OCI-LY7 (cell line): Measurements from ENCODE around the gene OR8D4. TPM values are rescaled to one million over a fixed set of nuclear protein-coding genes. Genes with fewer than 3 reads are reported as not detected.
"Not testable (repeated sequence)": the region's sequence is repeated elsewhere in the genome, so short reads cannot be mapped to it uniquely, and the experiment has no call there.

Source experiments
- BruUV-seq: library from RNA; stranded (reverse); fragments of 400-500 nt; replicated peaks from 2 replicates; lab custom pipeline; 2021; lab: Mats Ljungman, UMichigan
- CTCF ChIA-PET: fragments of 300-600 bp; sonication (Branson Sonifier 250); formaldehyde crosslinking; loops from one replicate; lab custom pipeline; 2022; ENCODE audit warnings: antibody characterized with exemption; ENCODE audit not compliant: unreplicated experiment; lab: Charles Lee
- POLR2A ChIA-PET: fragments of 300-600 bp; sonication (Branson Sonifier 250); formaldehyde crosslinking; loops from one replicate; lab custom pipeline; 2022; ENCODE audit warnings: antibody characterized with exemption; lab: Charles Lee
- DNase-seq: peaks from one replicate; pipeline ENCODE4 v3.0.0-alpha.2; 2015; ENCODE audit warnings: low spot score
- H2AFZ ChIP-seq: fragments of 200-600 bp; sonication (generic), shearing (Covaris generic); 2 replicates; pipeline ENCODE4 v1.6.1; 2014; ENCODE audit warnings: mild to moderate bottlenecking, antibody characterized with exemption, low read length, moderate library complexity
- H3K27ac ChIP-seq: fragments of 200-600 bp; sonication (generic); 2 replicates; pipeline ENCODE4 v1.5.1; 2014; ENCODE audit warnings: mixed run types, low read depth, mild to moderate bottlenecking, moderate library complexity, low read length, inconsistent platforms; ENCODE audit not compliant: poor library complexity, severe bottlenecking
- H3K36me3 ChIP-seq: fragments of 200-600 bp; sonication (generic); 2 replicates; pipeline ENCODE4 v1.6.1; 2014; ENCODE audit warnings: mild to moderate bottlenecking, antibody characterized with exemption, low read length, moderate library complexity, mixed read lengths; ENCODE audit not compliant: insufficient read depth
- H3K4me1 ChIP-seq: fragments of 200-600 bp; sonication (generic); 2 replicates; pipeline ENCODE4 v1.5.1; 2014; ENCODE audit warnings: mild to moderate bottlenecking, low read length; ENCODE audit not compliant: insufficient read depth, poor library complexity, severe bottlenecking
- H3K4me2 ChIP-seq: fragments of 200-600 bp; sonication (generic); 2 replicates; pipeline ENCODE4 v1.6.1; 2014; ENCODE audit warnings: mild to moderate bottlenecking, low read length
- H3K4me3 ChIP-seq: fragments of 200-600 bp; sonication (generic); 2 replicates; pipeline ENCODE4 v1.5.1; 2014; ENCODE audit warnings: mild to moderate bottlenecking, low read depth, low read length; ENCODE audit not compliant: poor library complexity, severe bottlenecking
- H3K79me2 ChIP-seq: fragments of 200-600 bp; sonication (generic); 2 replicates; pipeline ENCODE4 v1.6.1; 2016; ENCODE audit warnings: low read depth, mild to moderate bottlenecking, low read length, moderate library complexity, mixed read lengths; ENCODE audit not compliant: insufficient read depth
- H3K9me2 ChIP-seq: fragments of 200-600 bp; sonication (generic); 2 replicates; pipeline ENCODE4 v1.6.1; 2016; ENCODE audit warnings: mild to moderate bottlenecking, low read length, mixed read lengths; ENCODE audit not compliant: insufficient read depth
- H3K9me3 ChIP-seq: fragments of 200-600 bp; sonication (generic); 2 replicates; pipeline ENCODE4 v1.6.1; 2014; ENCODE audit warnings: mild to moderate bottlenecking, mixed run types, low read length, mixed read lengths
- H4K20me1 ChIP-seq: fragments of 200-600 bp; sonication (generic); 2 replicates; pipeline ENCODE4 v1.6.1; 2014; ENCODE audit warnings: mild to moderate bottlenecking, antibody characterized with exemption, low read length, moderate library complexity, mixed read lengths; ENCODE audit not compliant: insufficient read depth
- EZH2phosphoT487 ChIP-seq: fragments of 200-600 bp; sonication (generic); IDR thresholded peaks from 2 replicates; pipeline ENCODE4 v1.6.1; 2018; ENCODE audit warnings: low read depth, borderline replicate concordance, mild to moderate bottlenecking, mixed run types, antibody characterized with exemption, low read length, moderate library complexity, mixed read lengths
- intact Hi-C: fragments of 100-400 bp; cut with micrococcal nuclease; formaldehyde crosslinking; loops from one replicate; pipeline ENCODE4 v1.10.0; 2022; ENCODE audit not compliant: unreplicated experiment
- total RNA-seq, 2 experiments: library from RNA; depleted of rRNA in 1 of 2; stranded (reverse); fragments of >200 nt in 1 of 2; shearing (Covaris generic) in 1 of 2; gene quantifications; 2 replicates each; pipeline ENCODE4 v1.2.3, GENCODE V29; 2014 to 2022
- TF ChIP-seq, protein P1 (sequence below): fragments of 200-600 bp; sonication (generic); conservative IDR thresholded peaks from 2 replicates; pipeline ENCODE4 v1.5.1; 2014; ENCODE audit warnings: mild to moderate bottlenecking, antibody characterized with exemption, low read length, moderate library complexity, mixed read lengths

OR8D4 gene
- total RNA-seq, 2 experiments from 2014 or later, result not detected

DNA sequence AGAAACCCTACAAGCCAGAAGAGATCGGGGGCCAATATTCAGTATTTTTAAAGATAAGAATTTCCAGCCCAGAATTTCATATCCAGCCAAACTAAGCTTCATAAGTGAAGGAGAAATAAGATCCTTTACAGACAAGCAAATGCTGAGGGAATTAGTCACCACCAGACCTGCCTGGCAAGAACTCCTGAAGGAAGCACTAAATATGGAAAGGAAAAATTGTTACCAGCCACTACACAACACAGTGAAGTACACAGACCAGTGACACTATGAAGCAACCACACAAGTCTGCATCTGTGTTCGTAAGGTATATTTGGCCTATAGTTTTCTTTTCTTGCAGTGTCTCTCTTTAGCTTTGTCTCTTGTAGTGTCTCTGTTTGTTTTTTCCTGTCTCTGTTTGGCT lies 45.5 kb upstream of the OR8D4 start:
- H4K20me1 ChIP-seq, result no peaks in the 10 kb centered on the region
- no peaks in the 10 kb centered on the region for H3K9me3 ChIP-seq
- BruUV-seq, result no TSS peak
- POLR2A ChIA-PET, result no interaction called here
- H3K9me2 ChIP-seq, result no peaks in the 10 kb centered on the region; the same call in 1 of the 2 replicates
- no peaks in the 10 kb centered on the region for H3K79me2 ChIP-seq
- DNase-seq, result no peak
- intact Hi-C loops, result no loop called here
- H3K4me3 ChIP-seq, result no peak overlapping the region
- no peaks in the 10 kb centered on the region for H3K36me3 ChIP-seq
- no peak overlapping the region for H3K4me2 ChIP-seq
- TF ChIP-seq, protein P1, sequence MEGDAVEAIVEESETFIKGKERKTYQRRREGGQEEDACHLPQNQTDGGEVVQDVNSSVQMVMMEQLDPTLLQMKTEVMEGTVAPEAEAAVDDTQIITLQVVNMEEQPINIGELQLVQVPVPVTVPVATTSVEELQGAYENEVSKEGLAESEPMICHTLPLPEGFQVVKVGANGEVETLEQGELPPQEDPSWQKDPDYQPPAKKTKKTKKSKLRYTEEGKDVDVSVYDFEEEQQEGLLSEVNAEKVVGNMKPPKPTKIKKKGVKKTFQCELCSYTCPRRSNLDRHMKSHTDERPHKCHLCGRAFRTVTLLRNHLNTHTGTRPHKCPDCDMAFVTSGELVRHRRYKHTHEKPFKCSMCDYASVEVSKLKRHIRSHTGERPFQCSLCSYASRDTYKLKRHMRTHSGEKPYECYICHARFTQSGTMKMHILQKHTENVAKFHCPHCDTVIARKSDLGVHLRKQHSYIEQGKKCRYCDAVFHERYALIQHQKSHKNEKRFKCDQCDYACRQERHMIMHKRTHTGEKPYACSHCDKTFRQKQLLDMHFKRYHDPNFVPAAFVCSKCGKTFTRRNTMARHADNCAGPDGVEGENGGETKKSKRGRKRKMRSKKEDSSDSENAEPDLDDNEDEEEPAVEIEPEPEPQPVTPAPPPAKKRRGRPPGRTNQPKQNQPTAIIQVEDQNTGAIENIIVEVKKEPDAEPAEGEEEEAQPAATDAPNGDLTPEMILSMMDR, result no peak
- CTCF ChIA-PET, result no interaction called here
- H2AFZ ChIP-seq, result no peak overlapping the region
- no peak overlapping the region for H3K27ac ChIP-seq
- no peaks in the 10 kb centered on the region for H3K4me1 ChIP-seq

DNA sequence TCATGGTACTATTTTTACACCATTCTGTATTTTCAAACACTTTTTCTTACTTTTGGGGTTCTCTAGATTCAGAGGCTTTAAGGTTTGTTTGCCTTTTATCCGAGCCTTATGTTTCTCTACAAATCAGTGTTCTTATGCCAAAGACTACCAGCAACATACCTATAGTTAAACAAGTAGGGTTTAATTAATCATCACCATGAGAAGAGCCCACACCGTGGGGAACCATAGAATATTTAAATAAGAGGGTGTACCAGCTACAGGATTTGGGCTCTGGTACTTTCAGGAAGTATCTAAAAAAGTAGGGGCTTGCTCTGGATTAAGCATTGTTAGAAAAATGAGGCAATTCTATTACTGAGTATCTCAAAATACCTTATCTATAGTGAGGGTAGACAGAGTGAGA lies 42.2 kb upstream of the OR8D4 start:
- H3K27ac ChIP-seq, result no peak overlapping the region
- no peaks in the 10 kb centered on the region for H3K9me3 ChIP-seq
- no peaks in the 10 kb centered on the region; the same call in 1 of the 2 replicates for H3K9me2 ChIP-seq
- no peak for DNase-seq
- no peaks in the 10 kb centered on the region for H3K79me2 ChIP-seq
- H3K36me3 ChIP-seq, result no peaks in the 10 kb centered on the region
- no peaks in the 10 kb centered on the region for H3K4me1 ChIP-seq
- H3K4me3 ChIP-seq, result no peak overlapping the region
- intact Hi-C loops, result no loop called here
- no peak overlapping the region for H3K4me2 ChIP-seq
- POLR2A ChIA-PET, result no interaction called here
- BruUV-seq, result no TSS peak
- H4K20me1 ChIP-seq, result no peaks in the 10 kb centered on the region
- no peak overlapping the region for H2AFZ ChIP-seq
- TF ChIP-seq, protein P1, result no peak
- TF ChIP-seq EZH2phosphoT487, result no peak
- CTCF ChIA-PET, result no interaction called here

DNA sequence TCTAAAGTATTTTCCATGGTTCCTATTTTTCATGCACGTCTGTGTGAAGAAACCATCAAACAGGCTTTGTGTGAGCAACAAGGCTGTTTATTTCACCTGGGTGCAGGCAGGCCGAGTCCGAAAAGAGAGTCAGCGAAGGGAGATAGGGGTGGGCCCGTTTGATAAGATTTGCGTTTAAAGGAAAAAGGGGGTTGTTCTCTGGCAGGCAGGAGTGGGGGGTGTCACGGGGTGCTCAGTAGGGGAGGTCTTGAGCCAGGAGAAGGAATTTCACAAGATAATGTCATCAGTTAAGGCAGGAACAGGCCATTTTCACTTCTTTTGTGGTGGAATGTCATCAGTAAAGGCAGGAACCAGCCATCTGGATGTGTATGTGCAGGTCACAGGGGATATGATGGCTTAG lies 36.7 kb upstream of the OR8D4 start:
- intact Hi-C loops, DNase-seq, H3K9me3 ChIP-seq, H2AFZ ChIP-seq, H3K4me1 ChIP-seq, H3K9me2 ChIP-seq, H3K36me3 ChIP-seq, CTCF ChIA-PET, H3K4me2 ChIP-seq, H3K27ac ChIP-seq, H3K79me2 ChIP-seq, POLR2A ChIA-PET, H4K20me1 ChIP-seq, BruUV-seq, H3K4me3 ChIP-seq: not testable (repeated sequence)

DNA sequence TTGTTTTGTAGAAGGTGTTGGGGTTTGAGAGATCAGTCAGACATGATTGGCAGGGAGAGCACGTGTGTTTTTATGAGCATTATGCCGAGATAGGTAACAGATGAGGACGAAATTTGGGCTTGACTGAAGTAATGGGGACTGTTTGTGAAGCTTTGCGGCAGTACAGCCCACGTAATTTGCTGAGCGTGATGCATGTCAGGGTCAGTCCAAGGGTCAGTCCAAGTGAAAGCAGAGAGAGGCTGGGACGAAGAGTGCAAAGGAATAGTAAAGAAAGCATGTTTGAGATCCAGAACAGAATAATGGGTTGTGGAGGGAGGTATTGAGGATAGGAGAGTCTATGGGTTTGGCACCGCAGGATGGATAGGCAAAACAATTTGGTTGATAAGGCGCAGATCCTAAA lies 34.2 kb upstream of the OR8D4 start:
- H3K9me3 ChIP-seq, H3K27ac ChIP-seq, H3K79me2 ChIP-seq, intact Hi-C loops, BruUV-seq, DNase-seq, H3K4me1 ChIP-seq, H3K4me2 ChIP-seq, H3K36me3 ChIP-seq, CTCF ChIA-PET, H4K20me1 ChIP-seq, H3K4me3 ChIP-seq, POLR2A ChIA-PET, H2AFZ ChIP-seq, H3K9me2 ChIP-seq: not testable (repeated sequence)
